ENCODE data around the gene PROM2.
A peak's percentile ranks its signal among the peaks of the same experiment; 100 is the strongest.
"Not testable (repeated sequence)": the region's sequence is repeated elsewhere in the genome, so short reads cannot be mapped to it uniquely, and the experiment has no call there.

PROM2 gene

GRCh38 chr2:95274291-95275150 lies at the start of gene PROM2:
PROM2 (plus strand) TSS chr2:95274449; CDS start chr2:95274586, 137 bp downstream.
- DNase-seq, result no peak

- no peak for DNase-seq
These were observed 48.6 kb upstream of the PROM2 start for GRCh38 chr2:95225658-95226057.

- peak; percentile 14 for DNase-seq
These were observed 42.5 kb upstream of the PROM2 start for GRCh38 chr2:95231723-95232122.

GRCh38 chr2:95232232-95232631 lies 42.0 kb upstream of the PROM2 start:
- DNase-seq, result no peak

- no peak for DNase-seq
These were observed 39.9 kb upstream of the PROM2 start for GRCh38 chr2:95234286-95234785.

- no peak for DNase-seq
These were observed 39.4 kb upstream of the PROM2 start for GRCh38 chr2:95234816-95235215.

- DNase-seq, result no peak
These were observed 36.1 kb upstream of the PROM2 start for GRCh38 chr2:95238131-95238530.

- DNase-seq, result no peak
These were observed 34.2 kb upstream of the PROM2 start for GRCh38 chr2:95240091-95240490.

- DNase-seq, result no peak
These were observed 33.7 kb upstream of the PROM2 start for GRCh38 chr2:95240556-95240955.

- DNase-seq, result not testable (repeated sequence)
These were observed 32.2 kb upstream of the PROM2 start for GRCh38 chr2:95242084-95242483.

GRCh38 chr2:95258271-95258670 lies 16.0 kb upstream of the PROM2 start:
- DNase-seq, result no peak

GRCh38 chr2:95260028-95261023 lies 13.9 kb upstream of the PROM2 start:
- DNase-seq, result no peak

- no peak for DNase-seq
These were observed 12.6 kb upstream of the PROM2 start for GRCh38 chr2:95261602-95262001.

GRCh38 chr2:95262896-95263542 lies 11.2 kb upstream of the PROM2 start:
- DNase-seq, result no peak

- no peak for DNase-seq
These were observed 9.6 kb upstream of the PROM2 start for GRCh38 chr2:95264624-95265023.

- DNase-seq, result no peak
These were observed 9.1 kb upstream of the PROM2 start for GRCh38 chr2:95265182-95265581.

GRCh38 chr2:95266781-95267430 lies 7.3 kb upstream of the PROM2 start:
- no peak for DNase-seq

- no peak for DNase-seq
These were observed 6.6 kb upstream of the PROM2 start for GRCh38 chr2:95267458-95268210.

GRCh38 chr2:95268211-95269035 lies 5.8 kb upstream of the PROM2 start:
- DNase-seq, result no peak

GRCh38 chr2:95269036-95269680 lies 5.1 kb upstream of the PROM2 start:
- no peak for DNase-seq
